Caco-2 (cell line): Measurements from ENCODE around the gene TCEA3. TPM values are rescaled to one million over a fixed set of nuclear protein-coding genes. Genes with fewer than 3 reads are reported as not detected.

ENCODE experiments used
- BruUV-seq: library from RNA; stranded (reverse); fragments of 400-500 nt; replicated peaks from 2 replicates; lab custom pipeline; 2021; lab: Mats Ljungman, UMichigan
- CTCF ChIA-PET: fragments of 300-600 bp; sonication (Branson Sonifier 250); formaldehyde crosslinking; loops from one replicate; lab custom pipeline; 2022; ENCODE audit warnings: antibody characterized with exemption; lab: Charles Lee
- POLR2A ChIA-PET: fragments of 300-600 bp; sonication (Branson Sonifier 250); formaldehyde crosslinking; loops from one replicate; lab custom pipeline; 2022; ENCODE audit warnings: antibody characterized with exemption; lab: Charles Lee
- DNase-seq, 2 experiments: peaks; one replicate each; pipeline versions ENCODE4 v3.0.0 to v3.0.0-alpha.2; 2020 to 2022
- H3K27me3 ChIP-seq: replicated peaks from 2 replicates; pipeline ENCODE4 v1.6.0; 2011; ENCODE audit warnings: low read length; ENCODE audit not compliant: control insufficient read depth, insufficient read depth
- H3K36me3 ChIP-seq: 2 replicates; pipeline ENCODE4 v1.5.1; 2011; ENCODE audit warnings: low read length; ENCODE audit not compliant: control insufficient read depth, insufficient read depth
- H3K4me1 ChIP-seq: fragments of 250-450 bp; sonication (Bioruptor Pico); 2 replicates; pipeline ENCODE4 v1.5.1; 2020; ENCODE audit warnings: mild to moderate bottlenecking
- H3K4me3 ChIP-seq: 2 replicates; pipeline ENCODE4 v1.5.1; 2011; ENCODE audit warnings: low read depth, mild to moderate bottlenecking, control low read depth, low read length
- H3K9me3 ChIP-seq: fragments of 250-450 bp; sonication (Bioruptor Pico); 2 replicates; pipeline ENCODE4 v1.5.1; 2020; ENCODE audit warnings: mild to moderate bottlenecking, moderate library complexity
- H3K27ac Mint-ChIP-seq: one replicate; pipeline ENCODE4 v1.8.0; 2022; ENCODE audit warnings: mixed read lengths; ENCODE audit not compliant: unreplicated experiment
- H3K27me3 Mint-ChIP-seq: one replicate; pipeline ENCODE4 v1.8.0; 2022; ENCODE audit warnings: mixed read lengths; ENCODE audit not compliant: insufficient read depth, unreplicated experiment
- H3K36me3 Mint-ChIP-seq: one replicate; pipeline ENCODE4 v1.8.0; 2022; ENCODE audit warnings: mild to moderate bottlenecking, mixed read lengths; ENCODE audit not compliant: insufficient read depth, unreplicated experiment
- H3K4me1 Mint-ChIP-seq: one replicate; pipeline ENCODE4 v1.8.0; 2022; ENCODE audit warnings: low read depth, mixed read lengths; ENCODE audit not compliant: unreplicated experiment
- H3K4me3 Mint-ChIP-seq: one replicate; pipeline ENCODE4 v1.8.0; 2022; ENCODE audit warnings: mild to moderate bottlenecking, moderate library complexity, mixed read lengths; ENCODE audit not compliant: unreplicated experiment
- H3K9me3 Mint-ChIP-seq: one replicate; pipeline ENCODE4 v1.8.0; 2022; ENCODE audit warnings: mixed read lengths; ENCODE audit not compliant: unreplicated experiment
- intact Hi-C: fragments of 100-400 bp; cut with micrococcal nuclease; formaldehyde crosslinking; loops from one replicate; pipeline ENCODE4 v1.10.0; 2022; ENCODE audit not compliant: unreplicated experiment
- total RNA-seq: library from RNA; stranded (reverse); gene quantifications from 2 replicates; pipeline ENCODE4 v1.2.3, GENCODE V29; 2022
- TF ChIP-seq, protein P1 (sequence below), 2 experiments: fragments of 200-600 bp in 1 of 2; IDR thresholded peaks; 1 replicate in 1 of 2; 2 replicates in 1 of 2; pipeline versions ENCODE4 v1.5.1 to v1.8.0; 2011 to 2022; ENCODE audit warnings: antibody characterized with exemption in 1 of 2, control low read depth in 1 of 2, inconsistent platforms in 1 of 2, low read depth in 1 of 2, low read length in 1 of 2, mild to moderate bottlenecking in 1 of 2, moderate library complexity in 1 of 2; ENCODE audit not compliant: insufficient read depth in 1 of 2, severe bottlenecking in 1 of 2, unreplicated experiment in 1 of 2

The TCEA3 gene
- total RNA-seq, 1 experiment from 2014 or later: 14.6 TPM

DNA sequence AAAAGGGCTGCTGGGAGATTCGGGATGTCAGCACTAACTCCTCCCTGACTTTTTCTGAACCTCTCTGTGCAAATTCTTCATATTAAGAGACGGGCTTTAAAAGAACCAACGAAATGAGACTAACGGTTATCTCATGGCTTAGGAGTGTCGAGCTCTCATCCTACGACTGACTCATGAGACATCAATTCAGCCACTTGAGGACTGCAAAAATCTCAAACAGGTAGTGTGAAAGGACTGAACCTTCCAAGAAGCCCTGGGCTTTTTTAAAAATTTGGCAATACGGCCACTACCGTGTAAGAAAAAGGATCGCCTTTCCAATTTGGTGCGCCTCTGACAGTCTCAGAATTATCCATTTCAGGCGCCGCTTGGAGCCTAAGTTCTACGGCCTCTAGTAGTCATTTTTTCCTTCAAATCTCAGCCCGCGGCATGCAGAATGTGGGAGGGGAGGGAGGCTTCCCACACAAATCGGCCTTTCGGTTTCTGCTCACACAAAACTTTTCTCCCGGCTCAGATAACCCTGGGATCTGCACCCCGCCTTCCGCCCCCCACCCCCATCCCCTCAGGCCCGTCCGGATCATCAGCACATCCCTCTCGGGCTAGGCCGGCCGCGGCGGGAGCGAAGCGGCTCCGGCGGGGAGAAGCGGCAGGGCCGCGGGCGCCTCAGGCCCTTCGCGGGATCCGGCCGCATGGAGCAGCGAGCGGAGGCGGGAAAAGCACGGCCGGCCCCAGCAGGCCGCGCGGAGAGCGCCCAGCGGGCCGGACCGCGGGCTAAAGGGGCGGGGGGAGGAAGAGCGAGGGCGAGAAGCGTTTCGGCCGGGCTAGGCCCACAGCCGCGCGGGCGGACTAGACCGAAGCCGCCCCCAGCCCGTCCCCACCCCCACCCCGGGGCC is 81.1 kb downstream of the TCEA3 start:
- Histone ChIP-seq H3K4me1 (peaks cover 19% of the 10 kb centered on the region), H3K36me3 (no peaks in the 10 kb centered on the region), H3K4me3 (peak overlapping the region; percentile 70), H3K9me3 (no peaks in the 10 kb centered on the region), H3K27me3 (no peaks in the 10 kb centered on the region)
- H3K27ac Mint-ChIP-seq: peak overlapping the region; percentile 98
- H3K27me3 Mint-ChIP-seq: no peaks in the 10 kb centered on the region
- TF ChIP-seq, protein P1, sequence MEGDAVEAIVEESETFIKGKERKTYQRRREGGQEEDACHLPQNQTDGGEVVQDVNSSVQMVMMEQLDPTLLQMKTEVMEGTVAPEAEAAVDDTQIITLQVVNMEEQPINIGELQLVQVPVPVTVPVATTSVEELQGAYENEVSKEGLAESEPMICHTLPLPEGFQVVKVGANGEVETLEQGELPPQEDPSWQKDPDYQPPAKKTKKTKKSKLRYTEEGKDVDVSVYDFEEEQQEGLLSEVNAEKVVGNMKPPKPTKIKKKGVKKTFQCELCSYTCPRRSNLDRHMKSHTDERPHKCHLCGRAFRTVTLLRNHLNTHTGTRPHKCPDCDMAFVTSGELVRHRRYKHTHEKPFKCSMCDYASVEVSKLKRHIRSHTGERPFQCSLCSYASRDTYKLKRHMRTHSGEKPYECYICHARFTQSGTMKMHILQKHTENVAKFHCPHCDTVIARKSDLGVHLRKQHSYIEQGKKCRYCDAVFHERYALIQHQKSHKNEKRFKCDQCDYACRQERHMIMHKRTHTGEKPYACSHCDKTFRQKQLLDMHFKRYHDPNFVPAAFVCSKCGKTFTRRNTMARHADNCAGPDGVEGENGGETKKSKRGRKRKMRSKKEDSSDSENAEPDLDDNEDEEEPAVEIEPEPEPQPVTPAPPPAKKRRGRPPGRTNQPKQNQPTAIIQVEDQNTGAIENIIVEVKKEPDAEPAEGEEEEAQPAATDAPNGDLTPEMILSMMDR (IDR thresholded peaks at IDR 0.05; ENCODE audit: insufficient read depth in 1 of 2, low read depth in 1 of 2, low read length in 1 of 2, severe bottlenecking in 1 of 2, unreplicated experiment in 1 of 2): no peak
- intact Hi-C loops: loop anchor here (1.0 to 10.0 kb wide), 3 partner anchors 25 to 191 kb away; partner anchors contain the start of gene E2F2
- peaks cover 43% of the 10 kb centered on the region for H3K36me3 Mint-ChIP-seq
- no peaks in the 10 kb centered on the region for H3K9me3 Mint-ChIP-seq
- BruUV-seq: TSS peak; percentile 32
- ChIA-PET POLR2A (interaction anchor here (0.8 to 1.7 kb wide), 5 partner anchors 24 to 452 kb away, joined by 5 to 45 read pairs (median 11); partner anchors contain the start of gene ZNF436), CTCF (interaction anchor here (0.9 kb wide), 2 partner anchors 26 to 233 kb away, joined by 3 to 9 read pairs; partner anchors contain the start of gene ZNF436)
- peak; percentile 49 to 55 for DNase-seq
- H3K4me3 Mint-ChIP-seq: peak overlapping the region; percentile 96
- H3K4me1 Mint-ChIP-seq: peaks cover 23% of the 10 kb centered on the region

DNA sequence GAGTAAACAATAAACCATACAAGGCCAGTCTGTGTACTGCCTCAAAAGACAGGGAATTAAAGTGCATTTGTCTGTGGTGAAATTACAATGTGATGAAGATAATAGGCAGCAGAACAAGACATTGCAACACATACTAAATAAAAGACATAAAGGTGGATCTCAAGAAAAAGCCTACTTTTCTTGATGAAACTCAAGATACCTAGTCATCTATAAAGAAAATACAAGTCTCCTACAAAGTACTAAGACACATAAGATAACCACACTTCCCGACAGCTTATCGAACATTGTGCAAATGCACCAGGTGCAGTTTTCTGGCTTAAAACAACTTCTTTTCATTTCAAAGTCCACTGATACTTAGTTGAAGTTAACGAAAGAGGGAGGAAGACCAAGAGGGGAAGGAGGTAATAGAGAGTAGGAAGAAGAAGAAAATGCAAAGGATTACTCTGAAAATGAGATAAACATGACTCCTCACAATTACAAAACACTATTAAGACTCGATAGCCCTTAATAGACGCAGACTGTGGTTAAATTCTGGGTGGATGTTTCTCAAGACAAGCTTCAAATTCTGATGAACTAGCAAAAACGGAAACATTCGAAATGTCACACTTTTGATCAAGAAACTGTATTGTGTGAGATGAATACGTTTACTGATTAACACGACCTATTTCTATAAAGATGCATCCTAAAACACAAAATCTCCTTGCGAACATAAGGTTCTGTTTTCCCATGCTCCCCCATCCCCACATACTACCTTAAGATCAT is 82.4 kb downstream of the TCEA3 start:
- H3K4me3 ChIP-seq: peak overlapping the region; percentile 70
- H3K36me3 ChIP-seq: no peaks in the 10 kb centered on the region
- H3K4me1 ChIP-seq: peaks cover 19% of the 10 kb centered on the region
- no peaks in the 10 kb centered on the region for H3K9me3 Mint-ChIP-seq
- peaks cover 55% of the 10 kb centered on the region for H3K36me3 Mint-ChIP-seq
- TF ChIP-seq, protein P1 (IDR thresholded peaks at IDR 0.05; ENCODE audit: insufficient read depth in 1 of 2, low read depth in 1 of 2, low read length in 1 of 2, severe bottlenecking in 1 of 2, unreplicated experiment in 1 of 2): no peak
- peak overlapping the region; percentile 96 for H3K4me3 Mint-ChIP-seq
- H3K27me3 Mint-ChIP-seq: no peaks in the 10 kb centered on the region
- intact Hi-C loops: loop anchor here (10.0 kb wide), 2 partner anchors 63 to 193 kb away; partner anchors contain the start of gene E2F2
- H3K27me3 ChIP-seq: no peaks in the 10 kb centered on the region
- no TSS peak for BruUV-seq
- no peaks in the 10 kb centered on the region for H3K9me3 ChIP-seq
- no peak for DNase-seq
- ChIA-PET CTCF (no interaction called here), POLR2A (no interaction called here)
- peaks cover 23% of the 10 kb centered on the region for H3K4me1 Mint-ChIP-seq
- peak overlapping the region; percentile 98 for H3K27ac Mint-ChIP-seq

DNA sequence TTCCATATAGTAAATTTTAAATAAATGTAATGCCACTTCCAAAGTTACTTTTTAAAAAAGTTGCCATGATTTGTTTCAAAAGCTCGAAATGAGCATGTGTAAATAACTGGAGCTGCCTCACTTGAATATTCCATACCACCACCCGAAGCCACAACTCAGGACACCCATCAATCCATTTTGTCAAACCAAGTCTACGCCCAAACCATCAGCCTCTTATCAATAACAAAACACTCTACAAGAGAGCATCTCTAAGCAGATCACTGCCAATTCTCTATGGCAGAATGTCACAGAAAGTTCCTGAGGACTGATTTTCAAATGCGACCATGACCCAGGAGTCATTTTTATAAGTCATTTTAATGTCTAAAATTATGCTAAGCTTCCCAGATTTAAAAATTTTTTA is 84.9 kb downstream of the TCEA3 start:
- peaks cover 19% of the 10 kb centered on the region for H3K4me1 ChIP-seq
- H3K27ac Mint-ChIP-seq: no peak overlapping the region
- H3K36me3 Mint-ChIP-seq: peaks cover 70% of the 10 kb centered on the region
- ChIA-PET POLR2A (no interaction called here), CTCF (no interaction called here)
- H3K4me3 Mint-ChIP-seq: no peak overlapping the region
- no peak overlapping the region for H3K4me3 ChIP-seq
- DNase-seq: no peak
- H3K4me1 Mint-ChIP-seq: peaks cover 16% of the 10 kb centered on the region
- TF ChIP-seq, protein P1 (IDR thresholded peaks at IDR 0.05; ENCODE audit: insufficient read depth in 1 of 2, low read depth in 1 of 2, low read length in 1 of 2, severe bottlenecking in 1 of 2, unreplicated experiment in 1 of 2): no peak
- H3K9me3 Mint-ChIP-seq: no peaks in the 10 kb centered on the region
- H3K9me3 ChIP-seq: no peaks in the 10 kb centered on the region
- no peaks in the 10 kb centered on the region for H3K36me3 ChIP-seq
- BruUV-seq: no TSS peak
- no peaks in the 10 kb centered on the region for H3K27me3 ChIP-seq
- intact Hi-C loops: loop anchor here (10.0 kb wide), 2 partner anchors 65 to 195 kb away; partner anchors contain the start of gene E2F2
- no peaks in the 10 kb centered on the region for H3K27me3 Mint-ChIP-seq
